B cell (primary cell): ENCODE results near the gene SEMA4G. TPM values are rescaled to one million over a fixed set of nuclear protein-coding genes. Genes with fewer than 3 reads are reported as not detected.

ENCODE experiments used
- ATAC-seq: fragments of 200-7000 bp; cut with Tn5 transposase; one replicate; pipeline ENCODE4 v1.10.0; 2021; ENCODE audit warnings: low read depth, mild to moderate bottlenecking, moderate number of reproducible peaks, moderate library complexity
- CTCF ChIA-PET: fragments of 350-600 bp; sonication (Branson Sonifier 250); formaldehyde crosslinking; loops from one replicate; lab custom pipeline; 2021; ENCODE audit warnings: antibody characterized with exemption, inconsistent platforms; lab: Charles Lee
- POLR2A ChIA-PET: fragments of 350-600 bp; sonication (Branson Sonifier 250); formaldehyde crosslinking; loops from one replicate; lab custom pipeline; 2021; ENCODE audit warnings: antibody characterized with exemption; lab: Charles Lee
- DNase-seq: peaks from one replicate; pipeline ENCODE4 v3.0.0; 2013
- H2AFZ ChIP-seq: 2 replicates; pipeline ENCODE4 v1.6.1; 2012; ENCODE audit warnings: mild to moderate bottlenecking, low read depth, low read length; ENCODE audit not compliant: insufficient read depth, poor library complexity, severe bottlenecking
- H3K27ac ChIP-seq, 2 donors: 1 replicate in 1 of 2; 2 replicates in 1 of 2; pipeline ENCODE4 v1.5.1; 2012 to 2013; ENCODE audit warnings: low read length in 2 of 2, mild to moderate bottlenecking in 2 of 2, moderate library complexity in 1 of 2
- H3K27me3 ChIP-seq, 4 experiments: fragments of 200-600 bp in 1 of 4; sonication (generic) in 1 of 4; replicated peaks in 1 of 4; 1 replicate in 2 of 4; 2 replicates in 2 of 4; pipeline versions ENCODE4 v1.6.1 to v1.7.0; 2013 to 2016; ENCODE audit warnings: low read length in 3 of 4, mild to moderate bottlenecking in 2 of 4, mixed read lengths in 1 of 4, moderate library complexity in 1 of 4; ENCODE audit not compliant: insufficient read depth in 4 of 4, control insufficient read depth in 3 of 4; ENCODE audit errors: control extremely low read depth in 1 of 4
- H3K36me3 ChIP-seq, 2 experiments: replicated peaks in 1 of 2; 1 replicate in 1 of 2; 2 replicates in 1 of 2; pipeline versions ENCODE4 v1.6.1 to v1.7.1; 2013; ENCODE audit warnings: low read length in 1 of 2; ENCODE audit not compliant: insufficient read depth in 2 of 2, control insufficient read depth in 1 of 2; ENCODE audit errors: control extremely low read depth in 1 of 2, extremely low read depth in 1 of 2
- H3K4me1 ChIP-seq, 2 donors: fragments of 200-600 bp in 1 of 2; sonication (generic) in 1 of 2; 1 replicate in 1 of 2; 2 replicates in 1 of 2; pipeline versions ENCODE4 v1.5.1 to v1.6.1; 2013 to 2017; ENCODE audit warnings: low read length in 2 of 2; ENCODE audit not compliant: control insufficient read depth in 2 of 2, insufficient read depth in 2 of 2
- H3K4me2 ChIP-seq: replicated peaks from 2 replicates; pipeline ENCODE3; 2012; ENCODE audit warnings: mild to moderate bottlenecking, low read depth, low read length; ENCODE audit not compliant: poor library complexity, severe bottlenecking
- H3K4me3 ChIP-seq, 5 experiments: fragments of 200-600 bp in 1 of 5; sonication (generic) in 1 of 5; 1 replicate in 3 of 5; 2 replicates in 2 of 5; pipeline versions ENCODE4 v1.5.1 to v1.7.0; 2011 to 2016; ENCODE audit warnings: low read length in 4 of 5, mild to moderate bottlenecking in 4 of 5, low read depth in 2 of 5, control low read depth in 1 of 5, moderate library complexity in 1 of 5; ENCODE audit not compliant: insufficient read depth in 1 of 5; ENCODE audit errors: control extremely low read depth in 1 of 5, extremely low read depth in 1 of 5
- H3K79me2 ChIP-seq: fragments of 200-600 bp; sonication (generic); one replicate; pipeline ENCODE4 v1.6.0; 2016; ENCODE audit warnings: low read length; ENCODE audit not compliant: control insufficient read depth, insufficient read depth
- H3K9ac ChIP-seq: fragments of 200-600 bp; sonication (generic); 2 replicates; pipeline ENCODE4 v1.6.1; 2017; ENCODE audit warnings: mild to moderate bottlenecking, low read length, moderate library complexity
- H3K9me3 ChIP-seq, 3 donors: one replicate each; pipeline versions ENCODE4 v1.6.1 to v1.7.1; 2013; ENCODE audit warnings: low read length in 2 of 3; ENCODE audit not compliant: control insufficient read depth in 2 of 3, insufficient read depth in 1 of 3; ENCODE audit errors: control extremely low read depth in 1 of 3
- H4K20me1 ChIP-seq: 2 replicates; pipeline ENCODE4 v1.6.0; 2012; ENCODE audit warnings: mild to moderate bottlenecking, low read length; ENCODE audit not compliant: insufficient read depth, control insufficient read depth, poor library complexity, severe bottlenecking
- H3K27ac Mint-ChIP-seq: one replicate; pipeline ENCODE4 v1.8.0; 2021; ENCODE audit warnings: mixed read lengths
- H3K27me3 Mint-ChIP-seq: one replicate; pipeline ENCODE4 v1.8.0; 2021; ENCODE audit warnings: mixed read lengths
- H3K4me1 Mint-ChIP-seq: one replicate; pipeline ENCODE4 v1.8.0; 2021; ENCODE audit warnings: mixed read lengths
- H3K4me3 Mint-ChIP-seq: one replicate; pipeline ENCODE4 v1.8.0; 2021; ENCODE audit warnings: mixed read lengths
- H3K9me3 Mint-ChIP-seq: one replicate; pipeline ENCODE4 v1.8.0; 2022; ENCODE audit warnings: mixed read lengths; ENCODE audit not compliant: insufficient read depth
- EZH2 ChIP-seq: IDR thresholded peaks from 2 replicates; pipeline ENCODE4 v1.6.1; 2012; ENCODE audit warnings: borderline replicate concordance, low read depth, mild to moderate bottlenecking, moderate library complexity, low read length; ENCODE audit not compliant: insufficient read depth, poor library complexity, severe bottlenecking
- WGBS: methylation state at CpG from one replicate; pipeline ENCODE4 v1.1.5; 2013; ENCODE audit warnings: missing lambda C conversion rate; ENCODE audit not compliant: insufficient coverage; 5-methylcytosine and 5-hydroxymethylcytosine counted together
- intact Hi-C: fragments of 100-400 bp; cut with micrococcal nuclease; formaldehyde crosslinking; loops from one replicate; pipeline ENCODE4 v1.10.0; 2022
- polyA plus RNA-seq: library from polyadenylated mRNA; depleted of rRNA; stranded (reverse); fragments of >200 nt; gene quantifications from 2 replicates; pipeline ENCODE4 v1.2.3, GENCODE V29; 2012
- total RNA-seq, 2 donors: library from RNA; stranded (reverse); fragments of 120-200 nt in 1 of 2; gene quantifications; 1 replicate in 1 of 2; 2 replicates in 1 of 2; pipeline versions ENCODE4 v1.2.3 to v1.2.4, GENCODE V29; 2013 to 2022

SEMA4G gene
- total and polyA plus RNA-seq, 2 donors (not counting 1 experiment from before 2014, with no cell fraction given) = 0.84 to 0.96 TPM

GRCh38 chr10:100923580-100923979, 45.7 kb upstream of the SEMA4G start:
- Histone ChIP-seq H3K9ac (no peak overlapping the region), H3K27ac (no peak overlapping the region), H3K4me3 (no peak overlapping the region), H3K9me3 (no peaks in the 10 kb centered on the region), H3K4me2 (no peak overlapping the region), H3K36me3 (peaks cover 24 to 82% of the 10 kb centered on the region in 2 experiments), H4K20me1 (peaks cover 2% of the 10 kb centered on the region), H3K79me2 (peaks cover 20% of the 10 kb centered on the region), H3K4me1 (no peaks in the 10 kb centered on the region), H2AFZ (no peak overlapping the region), H3K27me3 (no peaks in the 10 kb centered on the region)
- ChIA-PET POLR2A (no interaction called here), CTCF (no interaction called here)
- DNase-seq (no peak), ATAC-seq (no peak)
- H3K4me1 Mint-ChIP-seq = peaks cover 1% of the 10 kb centered on the region
- no peak overlapping the region for H3K4me3 Mint-ChIP-seq
- no peaks in the 10 kb centered on the region for H3K27me3 Mint-ChIP-seq
- TF ChIP-seq EZH2 = no peak
- H3K27ac Mint-ChIP-seq = no peak overlapping the region
- no peaks in the 10 kb centered on the region for H3K9me3 Mint-ChIP-seq
- intact Hi-C loops = no loop called here

- Histone ChIP-seq H3K27me3 (no peaks in the 10 kb centered on the region), H4K20me1 (peaks cover 6% of the 10 kb centered on the region), H3K27ac (no peak overlapping the region), H3K4me1 (no peaks in the 10 kb centered on the region), H3K79me2 (peaks cover 9% of the 10 kb centered on the region), H3K4me3 (no peak overlapping the region), H3K4me2 (no peak overlapping the region), H3K9me3 (no peaks in the 10 kb centered on the region), H3K36me3 (peaks cover 30 to 88% of the 10 kb centered on the region in 2 experiments), H3K9ac (no peak overlapping the region), H2AFZ (no peak overlapping the region)
- no peak for ATAC-seq
- Mint-ChIP-seq H3K4me3 (no peak overlapping the region), H3K27ac (no peak overlapping the region), H3K4me1 (no peaks in the 10 kb centered on the region), H3K9me3 (no peaks in the 10 kb centered on the region), H3K27me3 (no peaks in the 10 kb centered on the region)
- intact Hi-C loops = no loop called here
- ChIA-PET CTCF (no interaction called here), POLR2A (no interaction called here)
- no peak for DNase-seq
- TF ChIP-seq EZH2 = no peak
- WGBS = no CpG with 5 or more reads among the region's 5 CpGs
Observed at GRCh38 chr10:100927266-100927665, 42.0 kb upstream of the SEMA4G start.
